ENCODE results near the gene RCE1. TPM values are rescaled to one million over a fixed set of nuclear protein-coding genes. Genes with fewer than 3 reads are reported as not detected.

Gene RCE1
- total and polyA plus RNA-seq, 2 donors (not counting 3 experiments of a cell fraction or from before 2014, with no cell fraction given) = 26.9 to 47.4 TPM

GRCh38 chr11:66894141-66894540 lies 50.9 kb downstream of the RCE1 start:
- H2AFZ ChIP-seq (ENCODE audit: low read depth, low read length) = no peak overlapping the region
- no peaks in the 10 kb centered on the region for H3K79me2 ChIP-seq (ENCODE audit: control insufficient read depth, insufficient read depth, low read length)
- intact Hi-C loops (cut with micrococcal nuclease) (no loop called here), dilution Hi-C loops (cut with MboI; ENCODE audit: extremely low pct_ligation_motif_present, low sequenced_read_pairs) (no loop called here)
- no peaks in the 10 kb centered on the region for H3K36me3 ChIP-seq (ENCODE audit: control insufficient read depth in 2 of 2, extremely low read depth in 1 of 2, insufficient read depth in 2 of 2, low read length in 2 of 2)
- DNase-seq (ENCODE audit: low read depth, low spot score) = no peak
- H3K4me1 ChIP-seq (ENCODE audit: control insufficient read depth, extremely low read depth, insufficient read depth, low read length) = peaks cover 7% of the 10 kb centered on the region
- H3K27ac ChIP-seq (ENCODE audit: insufficient read depth, low read depth, low read length) = no peak overlapping the region
- no peak overlapping the region for H3K9ac ChIP-seq (replicated peaks; ENCODE audit: extremely low read depth, insufficient read depth, low read length)
- no peak for FAIRE-seq
- no peaks in the 10 kb centered on the region for H4K20me1 ChIP-seq (replicated peaks; ENCODE audit: control insufficient read depth, extremely low read depth, insufficient read depth, low read length)
- no peak overlapping the region for H3K4me3 ChIP-seq (replicated peaks in 1 of 3; ENCODE audit: insufficient read depth in 1 of 3, low read depth in 1 of 3, low read length in 3 of 3)
- H3K4me2 ChIP-seq (ENCODE audit: insufficient read depth, low read length) = no peak overlapping the region
- POLR2A ChIA-PET = no interaction called here
- BruUV-seq (replicated peaks) = no TSS peak
- H3K27me3 ChIP-seq (ENCODE audit: control insufficient read depth in 2 of 2, insufficient read depth in 2 of 2, low read length in 2 of 2) = no peaks in the 10 kb centered on the region
- H3K9me1 ChIP-seq (replicated peaks; ENCODE audit: control insufficient read depth, extremely low read depth, insufficient read depth, low read length) = no peaks in the 10 kb centered on the region
- no peaks in the 10 kb centered on the region for H3K9me3 ChIP-seq (replicated peaks; ENCODE audit: control insufficient read depth, insufficient read depth, low read length)
- CTCF ChIA-PET = interaction anchor here (0.6 to 3.5 kb wide), 4 partner anchors 8 to 41 kb away, joined by 3 to 18 read pairs (median 6); no protein-coding TSS in a partner anchor
- TF ChIP-seq JUN (IDR thresholded peaks at IDR 0.05; ENCODE audit: borderline replicate concordance, insufficient read depth, insufficient read length, low read depth) (no peak), MAX (IDR thresholded peaks at IDR 0.05; ENCODE audit: insufficient read depth, insufficient read length) (no peak), POLR2AphosphoS5 (IDR thresholded peaks at IDR 0.05; ENCODE audit: insufficient read depth, low read depth, low read length) (no peak)

Other genes starting within 250 kb of the RCE1 start
- 95.9 and 104 TPM in 2 replicates for gene RBM14, start 226.8 kb upstream of the RCE1 start, total RNA-seq
- gene RBM14, start 226.8 kb upstream of the RCE1 start, polyA plus RNA-seq = 44.0 and 49.6 TPM in 2 replicates
- gene RBM4, start 204.7 kb upstream of the RCE1 start, total RNA-seq = 148 and 153 TPM in 2 replicates
- 345 and 361 TPM in 2 replicates for gene RBM4, start 204.7 kb upstream of the RCE1 start, polyA plus RNA-seq
- gene RBM4B, start 165.6 kb upstream of the RCE1 start, total RNA-seq = 19.4 and 22.2 TPM in 2 replicates
- gene RBM4B, start 165.6 kb upstream of the RCE1 start, polyA plus RNA-seq = 25.4 and 31.2 TPM in 2 replicates
- 18.7 and 19.8 TPM in 2 replicates for gene SPTBN2, start 114.2 kb upstream of the RCE1 start, total RNA-seq
- 3.8 and 3.9 TPM in 2 replicates for gene SPTBN2, start 114.2 kb upstream of the RCE1 start, polyA plus RNA-seq
- gene LRFN4, start 13.6 kb downstream of the RCE1 start, total RNA-seq = 36.7 and 37.4 TPM in 2 replicates
- gene LRFN4, start 13.6 kb downstream of the RCE1 start, polyA plus RNA-seq = 22.3 and 38.3 TPM in 2 replicates
- gene PC, start 114.9 kb downstream of the RCE1 start, total RNA-seq = 15.6 and 17.5 TPM in 2 replicates
- 5.5 and 5.8 TPM in 2 replicates for gene PC, start 114.9 kb downstream of the RCE1 start, polyA plus RNA-seq
- not detected in 2 replicates for gene C11orf86, start 131.9 kb downstream of the RCE1 start, total RNA-seq
- not detected in 2 replicates for gene C11orf86, start 131.9 kb downstream of the RCE1 start, polyA plus RNA-seq
- gene SYT12, start 179.7 kb downstream of the RCE1 start, total RNA-seq = not detected in 2 replicates
- gene SYT12, start 179.7 kb downstream of the RCE1 start, polyA plus RNA-seq = not detected in 2 replicates
- 10.5 and 10.6 TPM in 2 replicates for gene RHOD, start 213.4 kb downstream of the RCE1 start, total RNA-seq
- 17.9 and 26.0 TPM in 2 replicates for gene RHOD, start 213.4 kb downstream of the RCE1 start, polyA plus RNA-seq

All from endothelial cell of umbilical vein (primary cell).